NCI-H1105 (cell line): ENCODE results near the gene TAF5L.
"Not testable (repeated sequence)": the region's sequence is repeated elsewhere in the genome, so short reads cannot be mapped to it uniquely, and the experiment has no call there.

ENCODE experiments used
- DNase-seq: peaks from one replicate; lab custom pipeline; 2025; lab: John Stamatoyannopoulos, UW

Gene TAF5L

DNA sequence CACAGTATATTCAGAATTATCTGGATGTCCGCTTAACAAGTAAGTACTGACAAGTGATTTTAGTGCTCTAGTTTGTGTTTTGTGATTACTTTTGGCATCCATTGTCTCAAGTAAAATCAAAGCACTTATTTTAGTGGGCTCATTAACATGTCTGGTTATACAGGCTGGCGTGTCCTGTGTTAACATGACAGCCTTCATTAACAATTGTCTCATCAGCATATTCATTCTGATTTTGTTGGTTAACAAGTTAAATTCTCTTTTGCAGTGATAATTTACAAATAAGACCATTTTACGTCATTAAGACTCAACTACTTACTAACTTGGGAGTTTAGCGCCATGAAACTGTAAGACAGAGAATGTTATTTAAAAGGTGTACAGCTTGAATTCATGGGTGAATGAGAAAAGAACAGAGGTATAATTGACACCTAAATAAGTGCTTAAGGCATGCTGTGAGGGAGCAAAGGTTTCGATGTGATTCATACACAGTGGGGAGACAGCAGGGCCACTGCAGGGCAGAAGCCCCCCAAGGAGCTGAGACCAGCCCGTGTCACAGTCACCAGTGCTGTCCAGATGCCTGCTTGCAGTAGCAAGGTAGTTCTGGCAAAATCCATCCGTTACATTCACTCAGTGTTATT is 22.4 kb downstream of the TAF5L start:
- no peak for DNase-seq

- DNase-seq, result no peak
Observed at GRCh38 chr1:229600229-229600628, 25.7 kb downstream of the TAF5L start.

- DNase-seq, result no peak
Observed at GRCh38 chr1:229599218-229599954, 26.5 kb downstream of the TAF5L start.

GRCh38 chr1:229597877-229598276 is 28.0 kb downstream of the TAF5L start:
- no peak for DNase-seq

GRCh38 chr1:229596925-229597699 is 28.8 kb downstream of the TAF5L start:
- DNase-seq, result no peak

DNA sequence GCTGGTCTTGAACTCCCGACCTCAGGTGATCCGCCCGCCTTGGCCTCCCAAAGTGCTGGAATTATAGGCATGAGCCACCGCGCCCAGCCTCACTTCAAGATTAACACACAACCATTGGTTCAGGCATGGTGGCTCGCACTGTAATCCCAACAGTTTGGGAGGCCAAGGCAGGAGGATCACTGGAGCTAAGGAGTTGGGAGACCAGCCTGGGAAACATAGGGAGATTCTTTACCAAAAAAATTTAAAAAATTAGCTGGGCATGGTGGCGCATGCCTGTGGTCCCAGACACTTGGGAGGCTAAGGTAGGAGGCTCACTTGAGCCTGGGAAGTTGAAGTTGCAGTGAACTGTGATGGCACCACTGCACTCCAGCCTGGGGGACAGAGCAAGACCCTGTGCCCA is 30.0 kb downstream of the TAF5L start:
- not testable (repeated sequence) for DNase-seq

DNA sequence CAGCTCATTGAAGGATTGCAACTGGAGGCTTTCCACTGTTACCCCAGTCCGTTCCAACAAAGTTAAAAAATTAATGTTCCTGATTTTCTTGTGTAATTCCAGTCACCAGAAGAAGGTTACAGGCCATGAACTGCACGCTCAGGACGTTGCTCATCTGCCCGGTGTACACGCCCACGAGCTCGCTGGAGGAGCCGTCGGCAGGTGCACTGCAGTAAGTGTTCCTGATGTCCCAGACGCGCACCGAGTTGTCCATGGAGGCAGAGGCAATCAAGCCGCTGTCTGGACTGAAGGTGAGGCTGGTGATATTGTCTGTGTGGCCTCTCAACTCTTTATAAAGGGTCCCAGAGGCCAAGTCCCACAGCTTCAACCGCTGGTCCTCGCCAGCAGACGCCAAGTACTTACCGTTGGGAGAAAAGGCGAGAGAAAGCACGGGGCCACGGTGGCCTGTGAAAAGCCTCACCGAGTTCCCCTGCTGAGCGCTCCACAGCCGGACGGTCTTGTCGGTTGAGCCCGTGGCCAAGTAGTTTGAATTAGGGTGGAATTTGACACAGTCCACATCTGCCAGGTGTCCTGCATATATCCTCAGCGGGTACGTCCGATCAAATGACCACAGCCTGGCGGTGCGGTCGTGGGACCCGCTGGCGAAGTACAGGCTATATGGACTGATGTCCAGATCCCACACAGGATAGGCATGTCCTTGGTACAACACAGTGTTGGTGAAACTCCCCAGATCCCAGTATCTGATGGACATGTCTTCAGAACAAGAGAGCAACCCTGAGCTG is 31.5 kb downstream of the TAF5L start:
- DNase-seq, result no peak

DNA sequence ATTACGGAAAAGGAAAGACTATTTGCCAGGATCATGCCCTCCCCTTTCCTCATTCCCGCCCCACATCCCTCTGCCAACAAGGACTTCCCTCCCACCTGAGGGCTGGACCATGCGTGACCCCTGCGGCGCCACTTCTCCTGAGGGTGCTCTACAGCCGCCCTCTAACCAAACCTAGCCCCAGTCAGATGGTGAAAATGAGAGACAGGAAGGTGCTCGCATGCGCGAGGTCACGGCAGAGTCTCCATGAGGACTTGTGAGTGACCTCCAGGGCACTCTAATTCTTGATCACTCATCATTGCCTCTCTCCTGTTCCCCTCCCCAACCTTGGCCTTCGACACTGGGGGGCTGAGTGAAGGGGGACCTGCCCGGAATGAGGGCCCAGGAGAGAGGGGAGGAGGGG is 32.1 kb downstream of the TAF5L start:
- DNase-seq, result no peak

GRCh38 chr1:229590119-229590518 is 35.8 kb downstream of the TAF5L start:
- no peak for DNase-seq

DNA sequence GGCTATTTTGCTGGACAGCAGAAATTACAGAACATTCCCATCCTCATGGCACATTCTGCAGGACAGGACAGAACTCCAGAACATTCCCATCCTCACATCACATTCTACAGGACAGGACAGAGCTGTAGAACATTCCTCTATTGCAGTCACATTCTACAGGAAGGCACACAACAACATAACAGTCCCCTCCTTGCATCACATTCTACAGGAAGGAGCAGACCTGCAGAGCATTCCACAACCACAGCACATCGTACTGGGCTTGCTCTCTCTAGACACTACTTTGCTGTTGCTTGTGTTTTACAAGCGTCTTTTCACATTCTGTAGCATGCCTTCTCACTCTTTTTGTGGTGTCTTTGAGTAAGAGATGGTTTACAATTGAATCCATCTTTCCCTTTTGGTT is 40.6 kb downstream of the TAF5L start:
- DNase-seq, result no peak

- DNase-seq, result no peak
Observed at GRCh38 chr1:229582715-229583114, 43.2 kb downstream of the TAF5L start.

- DNase-seq, result no peak
Observed at GRCh38 chr1:229582011-229582694, 43.8 kb downstream of the TAF5L start.

DNA sequence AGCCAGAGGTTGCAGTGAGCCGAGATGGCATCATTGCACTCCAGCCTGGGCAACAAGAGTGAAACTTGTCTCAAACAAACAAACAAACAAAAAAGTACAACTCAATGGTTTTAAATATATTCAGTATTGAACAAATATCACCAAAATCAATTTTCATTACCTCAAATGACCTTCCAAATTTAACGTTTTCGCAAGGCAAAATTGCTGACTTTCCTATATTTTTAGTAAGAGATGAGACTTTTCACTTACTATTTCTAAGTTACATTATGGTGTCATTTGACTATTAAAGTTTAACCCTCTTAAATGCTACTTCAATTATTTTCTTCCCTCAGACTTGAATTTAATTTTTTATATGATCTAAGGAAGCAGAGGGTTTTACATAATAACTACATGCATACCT is 44.4 kb downstream of the TAF5L start:
- no peak for DNase-seq

DNA sequence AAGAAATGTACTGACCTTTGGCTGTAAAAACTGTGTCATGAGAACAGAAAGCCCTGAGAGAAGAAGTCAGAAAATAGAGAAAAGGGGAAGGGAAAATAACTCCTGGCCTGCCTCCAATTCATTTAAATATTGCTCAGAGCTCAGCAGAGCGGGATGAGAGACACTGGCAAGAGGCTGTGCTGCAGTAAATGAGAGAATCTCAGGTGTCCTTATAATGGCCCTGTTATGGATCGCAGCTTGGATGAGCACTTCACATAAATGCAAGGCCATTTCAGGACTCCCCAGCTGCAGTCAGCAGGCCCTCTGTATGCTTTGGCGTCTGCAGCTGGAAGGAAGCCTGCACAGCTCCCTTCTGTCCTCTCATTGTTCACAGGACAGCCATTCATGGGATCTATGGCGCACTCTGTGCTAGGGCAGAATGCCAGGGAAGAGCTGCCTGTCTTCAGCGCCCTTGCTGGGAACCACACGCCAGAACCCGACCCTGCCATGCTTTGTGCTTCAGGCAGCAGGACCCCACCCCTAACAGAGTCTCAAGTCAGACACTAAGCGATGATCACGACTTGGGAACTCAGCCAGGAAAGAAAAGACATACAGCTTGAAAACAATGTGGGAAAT is 46.8 kb downstream of the TAF5L start:
- DNase-seq, result peak; percentile 43

DNA sequence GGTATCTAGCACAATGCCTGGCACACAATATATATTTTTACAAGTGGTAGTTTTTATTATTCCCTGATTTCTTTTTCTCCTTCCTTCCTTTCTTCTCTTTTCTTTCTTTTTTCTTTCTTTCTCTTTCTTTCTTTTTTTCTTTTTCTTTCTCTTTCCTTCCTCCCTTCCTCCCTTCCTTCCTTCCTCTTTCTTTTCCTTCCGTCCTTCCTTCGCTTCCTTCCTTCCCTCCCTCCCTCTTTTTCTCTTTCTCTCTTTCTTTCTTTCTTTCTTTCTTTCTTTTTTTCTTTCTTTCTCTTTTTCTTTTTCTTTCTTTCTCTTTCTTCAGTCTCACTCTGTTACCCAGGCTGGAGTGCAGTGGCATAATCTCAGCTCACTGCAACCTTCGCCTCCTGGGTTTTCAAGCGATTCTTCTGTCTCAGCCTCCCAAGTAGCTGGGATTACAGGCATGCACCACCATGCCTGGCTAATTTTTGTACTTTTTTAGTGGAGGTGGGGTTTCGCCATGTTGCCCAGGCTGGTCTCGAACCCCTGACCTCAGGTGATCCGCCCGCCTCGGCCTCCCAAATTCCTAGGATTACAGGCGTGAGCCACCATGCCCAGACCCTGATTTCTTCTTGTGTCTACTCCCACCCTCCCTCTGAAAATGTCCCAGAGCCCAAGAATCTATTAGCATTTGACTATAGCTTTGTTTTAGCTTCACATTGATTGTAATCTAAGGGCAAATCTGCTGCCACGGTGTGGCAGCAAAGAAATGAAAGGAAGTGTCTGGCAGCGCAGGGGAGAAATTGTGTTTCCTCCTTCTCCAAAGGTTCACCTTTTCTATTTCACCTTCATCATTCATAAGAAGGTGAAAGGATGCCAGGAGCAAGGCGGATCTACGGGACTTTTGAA is 47.5 kb downstream of the TAF5L start:
- DNase-seq, result no peak

GRCh38 chr1:229574679-229575442 is 51.1 kb downstream of the TAF5L start:
- DNase-seq, result no peak

GRCh38 chr1:229572286-229572685 is 53.6 kb downstream of the TAF5L start:
- no peak for DNase-seq

DNA sequence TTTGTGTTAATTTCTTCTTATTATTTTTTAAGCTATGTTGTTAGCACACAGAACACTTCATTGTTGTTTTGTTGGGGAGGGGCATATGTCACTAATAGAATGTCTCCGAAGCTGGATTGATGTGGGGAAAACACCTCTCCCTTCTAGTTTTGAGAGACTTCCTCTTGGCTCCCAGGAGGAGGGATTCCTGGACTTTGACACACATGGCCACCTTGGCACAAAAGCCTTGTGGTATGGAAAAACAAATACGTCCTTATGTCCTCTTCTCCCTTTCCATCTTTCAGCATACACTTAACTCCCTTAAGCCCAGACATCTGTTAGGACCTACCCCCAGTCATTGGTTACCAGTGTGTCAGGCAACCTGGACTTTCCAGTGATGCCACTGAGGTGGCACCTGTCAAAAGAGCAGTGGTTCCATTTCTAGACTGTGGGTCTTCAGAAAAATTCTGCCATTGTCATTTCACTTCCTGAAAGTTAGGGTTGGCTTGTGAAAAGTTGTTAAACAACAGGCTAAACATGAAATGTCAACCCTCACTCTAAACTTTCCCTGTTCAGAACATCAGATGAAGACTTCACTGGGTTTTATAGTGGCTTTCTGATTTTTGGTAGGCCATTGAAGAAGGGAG is 54.9 kb downstream of the TAF5L start:
- DNase-seq, result no peak

- DNase-seq, result no peak
Observed at GRCh38 chr1:229570305-229570704, 55.6 kb downstream of the TAF5L start.
